Choroid plexus epithelial cell (primary cell): ENCODE measurements around the gene WASF1.

Experiments
- DNase-seq: peaks from one replicate; pipeline ENCODE4 v3.0.0-alpha.2; 2010; ENCODE audit warnings: low read depth
- H3K4me3 ChIP-seq: 2 replicates; pipeline ENCODE4 v1.5.1; 2011; ENCODE audit warnings: low read depth, mild to moderate bottlenecking, control low read depth, low read length, moderate library complexity
- CTCF ChIP-seq: conservative IDR thresholded peaks from 2 replicates; pipeline ENCODE4 v1.5.1; 2011; ENCODE audit warnings: low read depth, mild to moderate bottlenecking, control low read depth, inconsistent platforms, low read length, moderate library complexity

The WASF1 gene

GRCh38 chr6:110095935-110096334, 83.5 kb downstream of the WASF1 start:
- H3K4me3 ChIP-seq = no peak overlapping the region
- no peak for DNase-seq

DNA sequence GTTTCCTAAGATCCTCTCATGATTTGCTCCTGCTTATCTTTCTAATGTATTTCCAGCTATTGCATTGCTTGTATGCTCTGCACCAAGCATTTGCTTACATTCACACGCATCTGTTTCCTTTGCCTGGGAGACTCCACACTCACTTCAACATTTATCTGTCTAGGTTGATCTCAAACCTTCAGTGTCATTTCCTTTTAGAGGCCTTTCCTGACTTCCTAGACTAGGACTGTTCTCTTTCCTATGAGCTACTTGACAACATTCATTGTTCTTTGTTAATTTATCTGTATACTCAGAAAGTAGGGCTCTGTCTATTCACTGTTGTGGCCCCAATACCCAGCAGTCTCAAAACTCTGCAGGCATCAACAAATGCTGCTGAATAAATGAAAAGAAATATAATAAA, 84.4 kb downstream of the WASF1 start:
- peak; percentile 9 for DNase-seq
- no peak overlapping the region for H3K4me3 ChIP-seq
- TF ChIP-seq CTCF = no peak

More at GRCh38 chr6:110095935-110096334, 83.5 kb downstream of the WASF1 start:
- TF ChIP-seq CTCF = no peak

DNA sequence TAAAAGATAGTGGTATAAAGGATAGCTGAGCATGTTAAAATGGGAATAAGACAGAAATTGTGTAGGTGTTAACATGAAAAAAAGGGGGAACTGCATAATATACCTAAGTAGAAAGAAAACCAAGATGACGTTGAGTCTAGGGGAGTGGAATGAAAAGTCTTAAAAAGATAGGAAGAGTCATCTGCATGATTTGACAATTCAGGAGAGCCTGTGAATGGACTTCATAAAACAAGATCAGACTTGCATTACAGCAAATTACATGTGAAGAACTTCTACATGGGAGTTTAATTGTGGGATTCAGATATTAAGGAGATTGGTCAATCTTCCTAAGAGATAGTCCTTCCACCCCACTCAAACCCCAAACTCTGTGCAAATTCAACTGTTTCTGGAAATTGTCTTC, 85.5 kb downstream of the WASF1 start:
- no peak overlapping the region for H3K4me3 ChIP-seq
- no peak for DNase-seq
- no peak for TF ChIP-seq CTCF

- no peak for DNase-seq
- TF ChIP-seq CTCF = no peak
- no peak overlapping the region for H3K4me3 ChIP-seq
These were observed 88.6 kb downstream of the WASF1 start for GRCh38 chr6:110090876-110091275.

DNA sequence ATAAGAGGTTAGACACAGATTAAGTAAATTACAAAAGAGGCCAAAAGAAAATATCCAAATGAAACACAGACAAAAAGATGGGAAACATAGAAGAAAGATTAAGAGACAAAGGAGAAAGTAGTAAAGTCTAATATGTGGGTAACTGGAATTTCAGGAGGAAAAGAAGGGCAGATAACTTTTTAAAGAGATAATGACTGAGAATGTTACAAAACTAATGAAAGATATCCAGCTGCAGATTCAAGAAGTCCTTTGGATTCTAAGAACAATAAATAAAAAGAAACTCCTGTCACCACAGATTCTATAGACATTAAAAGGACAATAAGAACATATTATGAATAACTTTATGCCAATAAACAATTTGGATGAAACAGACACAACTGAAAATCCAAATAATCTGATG, 90.1 kb downstream of the WASF1 start:
- no peak for TF ChIP-seq CTCF
- H3K4me3 ChIP-seq = no peak overlapping the region
- DNase-seq = no peak

GRCh38 chr6:110085285-110085684, 94.2 kb downstream of the WASF1 start:
- no peak for TF ChIP-seq CTCF
- H3K4me3 ChIP-seq = no peak overlapping the region
- no peak for DNase-seq

DNA sequence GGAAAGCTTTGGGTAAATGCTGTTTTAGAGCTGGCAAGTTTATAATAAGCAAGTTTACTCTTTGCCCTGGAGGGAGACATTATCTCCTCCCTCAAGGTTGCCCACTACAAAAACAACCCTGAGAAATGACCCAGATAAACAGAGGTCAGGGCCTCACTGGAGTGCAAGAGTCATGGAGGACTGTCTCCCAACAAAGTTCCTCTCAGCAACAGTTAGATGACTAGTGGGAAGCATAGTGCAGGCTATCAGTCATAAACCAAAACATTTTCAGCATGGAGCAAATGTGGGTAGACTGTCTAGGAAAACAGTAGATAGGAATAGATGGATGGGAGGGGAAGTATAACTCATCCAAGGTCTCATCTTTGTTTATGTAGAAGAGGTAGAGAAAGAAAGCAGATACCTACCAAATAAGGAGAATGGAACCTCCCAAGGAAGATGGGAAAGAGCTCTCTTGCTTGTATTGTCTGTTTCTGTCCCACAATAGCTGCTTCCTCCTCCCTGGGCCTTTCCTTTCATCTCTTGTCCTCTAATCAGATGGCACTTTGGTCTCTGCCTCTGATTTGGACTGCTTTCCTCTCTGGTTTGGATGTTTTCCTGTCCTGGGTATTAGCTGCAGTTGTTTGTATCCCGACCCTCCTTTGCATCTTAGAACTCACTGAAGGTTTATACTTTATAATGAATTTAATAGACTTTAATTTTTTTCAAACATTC, 95.4 kb downstream of the WASF1 start:
- no peak overlapping the region for H3K4me3 ChIP-seq
- no peak for DNase-seq
- no peak for TF ChIP-seq CTCF
